Fibroblast of pulmonary artery (primary cell): Measurements from ENCODE around the gene SYNGR4.

ENCODE experiments used
- DNase-seq: peaks from one replicate; pipeline ENCODE4 v3.0.0-alpha.2; 2010; ENCODE audit warnings: low read depth
- H3K4me3 ChIP-seq: replicated peaks from 2 replicates; pipeline ENCODE4 v1.5.1; 2011; ENCODE audit warnings: low read depth, mild to moderate bottlenecking, control low read depth, low read length, moderate library complexity
- CTCF ChIP-seq: IDR thresholded peaks from 2 replicates; pipeline ENCODE4 v1.5.1; 2011; ENCODE audit warnings: mild to moderate bottlenecking, control low read depth, low read length, inconsistent platforms; ENCODE audit errors: missing control alignments

Gene SYNGR4

GRCh38 chr19:48372904-48373303 lies 8.7 kb downstream of the SYNGR4 start:
- H3K4me3 ChIP-seq: no peak overlapping the region
- DNase-seq: no peak
- no peak for TF ChIP-seq CTCF

- H3K4me3 ChIP-seq: no peak overlapping the region
- TF ChIP-seq CTCF: no peak
- DNase-seq: no peak
These were observed 9.4 kb downstream of the SYNGR4 start for GRCh38 chr19:48373567-48373966.

DNA sequence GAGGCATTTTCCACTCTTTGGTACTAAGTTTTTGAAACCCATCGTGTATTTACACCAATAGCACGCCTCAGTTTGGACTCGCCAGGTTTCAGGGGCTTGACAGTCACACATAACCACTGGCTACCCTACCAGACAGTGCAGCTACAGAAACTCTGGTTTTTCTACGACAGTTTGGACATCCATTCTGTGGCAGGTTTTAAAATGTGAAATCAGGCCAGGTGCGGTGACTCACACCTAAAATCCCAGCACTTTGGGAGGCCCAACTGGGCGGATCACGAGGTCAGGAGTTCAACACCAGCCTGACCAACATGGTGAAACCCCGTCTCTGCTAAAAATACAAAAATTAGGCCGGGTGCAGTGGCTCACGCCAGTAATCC lies 14.0 kb downstream of the SYNGR4 start:
- TF ChIP-seq CTCF: no peak
- DNase-seq: no peak

DNA sequence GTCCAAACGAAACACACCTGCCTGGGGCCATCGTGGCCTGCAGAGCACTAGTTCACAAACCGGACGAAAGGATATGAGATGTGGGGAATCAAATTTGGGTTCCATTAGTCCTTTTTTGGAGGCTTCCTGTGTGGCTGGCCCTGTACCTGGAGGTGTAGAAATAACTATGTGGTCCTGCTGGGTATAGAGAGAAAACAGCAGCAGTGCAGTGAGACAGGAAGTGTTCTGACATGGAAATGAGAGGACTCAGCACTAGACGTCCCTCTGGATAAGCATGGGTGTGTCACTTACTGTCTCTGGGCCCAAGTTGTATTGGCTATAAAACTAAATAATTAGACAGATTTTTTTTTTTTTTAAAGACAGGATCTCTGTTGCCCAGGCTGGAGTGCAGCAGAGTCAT lies 14.9 kb downstream of the SYNGR4 start:
- DNase-seq: no peak
- TF ChIP-seq CTCF: no peak
- H3K4me3 ChIP-seq: no peak overlapping the region

More for the DNA sequence above, 14.0 kb downstream of the SYNGR4 start:
- no peak overlapping the region for H3K4me3 ChIP-seq

DNA sequence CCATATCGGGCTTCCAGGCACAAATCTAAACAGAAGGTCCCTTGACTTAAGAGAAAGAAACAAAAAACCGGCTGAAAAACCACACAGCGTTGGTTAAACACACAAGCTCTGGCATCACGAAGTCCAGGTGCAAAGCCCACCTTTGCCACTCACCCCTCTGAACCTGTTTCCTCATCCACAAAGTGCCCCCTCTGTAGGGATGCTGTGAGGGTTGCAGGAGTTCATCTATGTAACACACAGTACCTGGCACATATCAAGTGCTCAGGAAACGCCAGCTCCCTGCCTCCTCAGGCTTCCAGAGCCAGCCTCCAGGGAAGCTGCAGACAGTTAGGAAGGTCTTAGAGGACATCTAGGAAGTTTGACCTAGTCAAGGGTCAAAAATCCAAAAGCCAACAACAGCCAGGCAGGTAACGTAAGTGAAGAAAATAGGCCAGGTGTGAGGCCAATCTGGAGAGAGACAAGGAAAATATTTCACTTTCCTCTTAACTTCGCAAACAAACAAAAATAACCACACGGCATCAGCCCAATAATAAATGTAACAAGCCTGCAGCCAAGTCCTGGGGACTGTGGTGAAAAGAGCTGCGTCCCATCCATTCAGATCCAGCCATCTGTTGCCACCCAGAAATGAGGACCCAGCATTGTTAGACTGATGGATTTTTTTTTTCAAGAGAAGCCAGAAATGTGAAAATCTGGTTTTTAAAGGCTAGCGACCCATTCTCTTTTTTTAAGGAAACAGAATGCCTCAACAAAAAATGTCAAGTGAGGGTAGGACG lies 17.2 kb downstream of the SYNGR4 start:
- TF ChIP-seq CTCF: no peak
- no peak overlapping the region for H3K4me3 ChIP-seq
- DNase-seq: no peak

DNA sequence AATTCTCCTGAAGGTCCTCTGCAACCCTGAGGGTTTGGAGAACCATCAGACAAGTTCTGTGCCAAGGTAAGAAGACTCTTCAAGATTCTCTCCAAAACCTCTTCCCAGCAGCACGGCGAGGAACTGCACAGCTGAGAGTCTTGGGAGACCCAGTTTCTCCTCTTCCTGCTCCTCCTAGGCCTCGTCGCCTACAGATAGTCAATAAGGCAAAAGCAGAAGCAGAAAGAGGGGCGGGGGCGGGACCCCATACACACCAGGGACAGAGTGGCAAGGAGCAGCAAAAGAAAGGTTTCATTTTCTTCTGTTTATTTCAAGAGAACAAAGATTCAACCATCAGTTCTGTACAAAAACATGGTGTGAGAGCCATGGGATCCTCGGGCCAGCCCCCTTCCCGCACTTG lies 18.1 kb downstream of the SYNGR4 start:
- TF ChIP-seq CTCF: no peak
- DNase-seq: no peak
- no peak overlapping the region for H3K4me3 ChIP-seq
